H9 (cell line): ENCODE data around the gene IQSEC1. TPM values are rescaled to one million over a fixed set of nuclear protein-coding genes. Genes with fewer than 3 reads are reported as not detected.

Experiments
- DNase-seq: peaks from one replicate; pipeline ENCODE4 v3.0.0-alpha.2; 2017
- H2AFZ ChIP-seq: one replicate; pipeline ENCODE4 v1.6.1; 2013; ENCODE audit warnings: mild to moderate bottlenecking, low read length, control low read depth, moderate library complexity
- H2AK5ac ChIP-seq: 2 replicates; pipeline ENCODE4 v1.6.1; 2013; ENCODE audit warnings: low read length, control low read depth, mixed read lengths; ENCODE audit not compliant: insufficient read length
- H2BK120ac ChIP-seq: one replicate; pipeline ENCODE4 v1.6.1; 2013; ENCODE audit warnings: low read depth, mild to moderate bottlenecking, low read length, control low read depth, inconsistent platforms; ENCODE audit not compliant: poor library complexity, severe bottlenecking
- H2BK12ac ChIP-seq: 2 replicates; pipeline ENCODE4 v1.6.1; 2013; ENCODE audit warnings: low read length, control low read depth, mixed read lengths, low read depth; ENCODE audit not compliant: insufficient read length
- H2BK15ac ChIP-seq: 2 replicates; pipeline ENCODE4 v1.6.1; 2013; ENCODE audit warnings: low read depth, low read length, control low read depth
- H2BK20ac ChIP-seq: one replicate; pipeline ENCODE4 v1.6.1; 2013; ENCODE audit warnings: low read depth, mild to moderate bottlenecking, low read length, control low read depth, inconsistent platforms; ENCODE audit not compliant: poor library complexity, severe bottlenecking
- H2BK5ac ChIP-seq: 2 replicates; pipeline ENCODE4 v1.6.1; 2013; ENCODE audit warnings: low read length, control low read depth, mixed read lengths; ENCODE audit not compliant: insufficient read length
- H3K14ac ChIP-seq: 2 replicates; pipeline ENCODE4 v1.6.1; 2013; ENCODE audit warnings: low read length, control low read depth; ENCODE audit not compliant: insufficient read depth
- H3K18ac ChIP-seq: 2 replicates; pipeline ENCODE4 v1.6.1; 2013; ENCODE audit warnings: low read depth, mild to moderate bottlenecking, mixed read lengths, low read length, control low read depth; ENCODE audit not compliant: insufficient read length
- H3K23ac ChIP-seq: 2 replicates; pipeline ENCODE4 v1.6.1; 2013; ENCODE audit warnings: low read length, control low read depth, mixed read lengths, low read depth; ENCODE audit not compliant: insufficient read length
- H3K23me2 ChIP-seq: 2 replicates; pipeline ENCODE4 v1.6.1; 2013; ENCODE audit warnings: low read depth, mild to moderate bottlenecking, mixed read lengths, low read length, control low read depth; ENCODE audit not compliant: insufficient read length, poor library complexity, severe bottlenecking
- H3K27ac ChIP-seq: 2 replicates; pipeline ENCODE4 v1.5.1; 2013; ENCODE audit warnings: low read length, control low read depth, mixed read lengths, low read depth; ENCODE audit not compliant: insufficient read length
- H3K27me3 ChIP-seq: 2 replicates; pipeline ENCODE4 v1.6.1; 2013; ENCODE audit warnings: low read length, control low read depth, inconsistent platforms; ENCODE audit not compliant: insufficient read depth
- H3K4ac ChIP-seq: 2 replicates; pipeline ENCODE4 v1.6.1; 2013; ENCODE audit warnings: low read depth, mild to moderate bottlenecking, control low read depth, inconsistent platforms, low read length, moderate library complexity
- H3K4me1 ChIP-seq: 2 replicates; pipeline ENCODE4 v1.6.1; 2013; ENCODE audit warnings: low read length, control low read depth, inconsistent platforms; ENCODE audit not compliant: insufficient read depth
- H3K4me2 ChIP-seq: 2 replicates; pipeline ENCODE4 v1.6.1; 2013; ENCODE audit warnings: low read length, control low read depth, mixed read lengths; ENCODE audit not compliant: insufficient read length, insufficient read depth
- H3K56ac ChIP-seq: 2 replicates; pipeline ENCODE4 v1.6.1; 2013; ENCODE audit warnings: low read depth, mild to moderate bottlenecking, mixed read lengths, low read length, control low read depth; ENCODE audit not compliant: insufficient read length
- H3K79me1 ChIP-seq: 2 replicates; pipeline ENCODE4 v1.6.1; 2013; ENCODE audit warnings: low read depth, mild to moderate bottlenecking, moderate library complexity, low read length, control low read depth, inconsistent platforms; ENCODE audit not compliant: insufficient read depth, poor library complexity, severe bottlenecking
- H3K79me2 ChIP-seq: 2 replicates; pipeline ENCODE4 v1.6.1; 2013; ENCODE audit warnings: low read length, control low read depth, inconsistent platforms; ENCODE audit not compliant: insufficient read depth
- H3K9ac ChIP-seq: 2 replicates; pipeline ENCODE4 v1.6.1; 2013; ENCODE audit warnings: low read length, control low read depth, mixed read lengths; ENCODE audit not compliant: insufficient read length; ENCODE audit errors: extremely low read depth
- H3K9me3 ChIP-seq: one replicate; pipeline ENCODE4 v1.6.1; 2013; ENCODE audit warnings: low read depth, low read length, inconsistent platforms; ENCODE audit not compliant: control insufficient read depth
- H3T11ph ChIP-seq: one replicate; pipeline ENCODE4 v1.6.1; 2013; ENCODE audit warnings: mild to moderate bottlenecking, low read length, control low read depth, inconsistent platforms
- H4K20me1 ChIP-seq: one replicate; pipeline ENCODE4 v1.6.1; 2013; ENCODE audit not compliant: control insufficient read depth, insufficient read length, insufficient read depth
- H4K5ac ChIP-seq: 2 replicates; pipeline ENCODE4 v1.6.1; 2013; ENCODE audit warnings: low read depth, mild to moderate bottlenecking, mixed read lengths, low read length, control low read depth; ENCODE audit not compliant: insufficient read length
- H4K8ac ChIP-seq: replicated peaks from 2 replicates; pipeline ENCODE4 v1.6.1; 2013; ENCODE audit warnings: low read length, control low read depth, mixed read lengths, low read depth; ENCODE audit not compliant: insufficient read length
- H4K91ac ChIP-seq: 2 replicates; pipeline ENCODE4 v1.6.1; 2013; ENCODE audit warnings: low read depth, mild to moderate bottlenecking, moderate library complexity, mixed read lengths, low read length, control low read depth; ENCODE audit not compliant: insufficient read length
- H3K27ac Mint-ChIP-seq, 3 experiments: 2 replicates in 2 of 3; 3 replicates in 1 of 3; pipeline ENCODE4 v1.8.0; 2020 to 2021; ENCODE audit warnings: mixed read lengths in 3 of 3, mild to moderate bottlenecking in 1 of 3, moderate library complexity in 1 of 3
- H3K27me3 Mint-ChIP-seq: 2 replicates; pipeline ENCODE4 v1.8.0; 2021; ENCODE audit warnings: low read depth, mild to moderate bottlenecking, moderate library complexity, mixed read lengths
- H3K36me3 Mint-ChIP-seq, 3 experiments: 2 replicates in 2 of 3; 3 replicates in 1 of 3; pipeline ENCODE4 v1.8.0; 2020 to 2021; ENCODE audit warnings: low read depth in 3 of 3, mixed read lengths in 3 of 3; ENCODE audit not compliant: insufficient read depth in 1 of 3
- H3K4me1 Mint-ChIP-seq, 2 experiments: 2 replicates each; pipeline ENCODE4 v1.8.0; 2020; ENCODE audit warnings: mixed read lengths in 2 of 2
- H3K4me3 Mint-ChIP-seq, 2 experiments: 2 replicates in 1 of 2; 3 replicates in 1 of 2; pipeline ENCODE4 v1.8.0; 2020 to 2021; ENCODE audit warnings: mild to moderate bottlenecking in 2 of 2, mixed read lengths in 2 of 2, moderate library complexity in 1 of 2
- H3K9me3 Mint-ChIP-seq, 2 experiments: 2 replicates in 1 of 2; 3 replicates in 1 of 2; pipeline ENCODE4 v1.8.0; 2020; ENCODE audit warnings: mild to moderate bottlenecking in 2 of 2, mixed read lengths in 2 of 2, moderate library complexity in 1 of 2
- WGBS: extraction: QIAGEN DNeasy Blood & Tissue Kit; methylation state at CpG from one replicate; pipeline ENCODE4 v1.1.7; 2013; ENCODE audit warnings: missing lambda C conversion rate, low lambda C conversion rate, mixed read lengths; ENCODE audit not compliant: insufficient read length; ENCODE audit errors: extremely low coverage; 5-methylcytosine and 5-hydroxymethylcytosine counted together
- total RNA-seq: library from RNA; stranded (reverse); gene quantifications from 2 replicates; pipeline ENCODE4 v1.2.1, GENCODE V29; 2021
- TF ChIP-seq, protein P1 (sequence below): fragments of 200-600 bp; sonication (generic); conservative IDR thresholded peaks from 3 replicates; pipeline ENCODE4 v1.8.0; 2021; ENCODE audit warnings: antibody characterized with exemption, mild to moderate bottlenecking

IQSEC1 gene
- total RNA-seq, 1 experiment from 2014 or later: 19.1 TPM

DNA sequence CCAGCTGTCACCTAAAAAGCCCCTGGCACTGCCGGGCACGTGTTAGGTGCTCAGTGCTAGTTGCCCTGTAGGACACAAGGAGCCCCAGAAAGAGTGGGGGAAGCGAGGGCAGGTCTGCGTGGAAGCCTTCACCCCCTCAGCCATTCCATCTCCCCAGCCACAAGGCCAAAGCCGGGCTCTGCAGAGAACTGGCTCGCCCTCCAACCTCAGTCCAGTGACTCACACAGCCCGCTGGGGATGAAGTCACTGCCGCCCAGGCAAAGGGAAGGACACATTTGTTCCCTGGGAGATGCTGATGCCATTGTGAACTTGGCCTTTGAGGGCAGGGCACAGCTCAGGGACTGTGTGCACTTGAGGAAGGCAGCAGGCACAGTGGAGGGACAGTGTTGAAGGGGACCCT lies 48.1 kb downstream of the IQSEC1 start:
- no peak overlapping the region for H3K18ac ChIP-seq
- no peaks in the 10 kb centered on the region for H3K36me3 Mint-ChIP-seq
- no peaks in the 10 kb centered on the region; a peak in 1 of 5 replicates for H3K9me3 Mint-ChIP-seq
- no peak overlapping the region for H2BK15ac ChIP-seq
- peaks cover 21 to 33% of the 10 kb centered on the region in 2 experiments for H3K4me1 Mint-ChIP-seq
- no peak overlapping the region for H3K4ac ChIP-seq
- no peak overlapping the region for H4K8ac ChIP-seq
- peaks cover 10% of the 10 kb centered on the region for H3K27me3 Mint-ChIP-seq
- no peak overlapping the region for H3K4me2 ChIP-seq
- H2BK5ac ChIP-seq: no peak overlapping the region
- H3T11ph ChIP-seq: no peak overlapping the region
- H3K79me2 ChIP-seq: no peaks in the 10 kb centered on the region
- no peak overlapping the region for H4K5ac ChIP-seq
- H3K27ac Mint-ChIP-seq: no peak overlapping the region
- no peaks in the 10 kb centered on the region for H3K79me1 ChIP-seq
- no peak overlapping the region for H2AK5ac ChIP-seq
- no peaks in the 10 kb centered on the region for H3K23me2 ChIP-seq
- H2AFZ ChIP-seq: no peak overlapping the region
- no peaks in the 10 kb centered on the region for H3K4me1 ChIP-seq
- H4K91ac ChIP-seq: no peak overlapping the region
- no peak overlapping the region for H2BK12ac ChIP-seq
- no peak overlapping the region for H3K27ac ChIP-seq
- no peak overlapping the region for H2BK120ac ChIP-seq
- H2BK20ac ChIP-seq: no peak overlapping the region
- no peak overlapping the region; the same call in 1 of the 2 replicates for H3K14ac ChIP-seq
- WGBS: no CpG with 5 or more reads among the region's 8 CpGs
- H3K4me3 Mint-ChIP-seq: no peak overlapping the region
- no peaks in the 10 kb centered on the region for H3K27me3 ChIP-seq
- TF ChIP-seq, protein P1, sequence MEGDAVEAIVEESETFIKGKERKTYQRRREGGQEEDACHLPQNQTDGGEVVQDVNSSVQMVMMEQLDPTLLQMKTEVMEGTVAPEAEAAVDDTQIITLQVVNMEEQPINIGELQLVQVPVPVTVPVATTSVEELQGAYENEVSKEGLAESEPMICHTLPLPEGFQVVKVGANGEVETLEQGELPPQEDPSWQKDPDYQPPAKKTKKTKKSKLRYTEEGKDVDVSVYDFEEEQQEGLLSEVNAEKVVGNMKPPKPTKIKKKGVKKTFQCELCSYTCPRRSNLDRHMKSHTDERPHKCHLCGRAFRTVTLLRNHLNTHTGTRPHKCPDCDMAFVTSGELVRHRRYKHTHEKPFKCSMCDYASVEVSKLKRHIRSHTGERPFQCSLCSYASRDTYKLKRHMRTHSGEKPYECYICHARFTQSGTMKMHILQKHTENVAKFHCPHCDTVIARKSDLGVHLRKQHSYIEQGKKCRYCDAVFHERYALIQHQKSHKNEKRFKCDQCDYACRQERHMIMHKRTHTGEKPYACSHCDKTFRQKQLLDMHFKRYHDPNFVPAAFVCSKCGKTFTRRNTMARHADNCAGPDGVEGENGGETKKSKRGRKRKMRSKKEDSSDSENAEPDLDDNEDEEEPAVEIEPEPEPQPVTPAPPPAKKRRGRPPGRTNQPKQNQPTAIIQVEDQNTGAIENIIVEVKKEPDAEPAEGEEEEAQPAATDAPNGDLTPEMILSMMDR: no peak
- H3K23ac ChIP-seq: no peak overlapping the region
- no peak for DNase-seq
- H3K9me3 ChIP-seq: no peaks in the 10 kb centered on the region
- no peak overlapping the region for H3K56ac ChIP-seq
- no peak overlapping the region for H3K9ac ChIP-seq
- no peaks in the 10 kb centered on the region for H4K20me1 ChIP-seq
